Stimulated activated CD4-positive, alpha-beta T cell treated with anti-CD3 and anti-CD28 coated beads, Interleukin-15, amount 100 ng/mL, for 24 hours (primary cell): ENCODE results near the gene ECM2.

Experiments
- DNase-seq: peaks from one replicate; pipeline ENCODE4 v3.0.0-alpha.2; 2020

ECM2 gene

DNA sequence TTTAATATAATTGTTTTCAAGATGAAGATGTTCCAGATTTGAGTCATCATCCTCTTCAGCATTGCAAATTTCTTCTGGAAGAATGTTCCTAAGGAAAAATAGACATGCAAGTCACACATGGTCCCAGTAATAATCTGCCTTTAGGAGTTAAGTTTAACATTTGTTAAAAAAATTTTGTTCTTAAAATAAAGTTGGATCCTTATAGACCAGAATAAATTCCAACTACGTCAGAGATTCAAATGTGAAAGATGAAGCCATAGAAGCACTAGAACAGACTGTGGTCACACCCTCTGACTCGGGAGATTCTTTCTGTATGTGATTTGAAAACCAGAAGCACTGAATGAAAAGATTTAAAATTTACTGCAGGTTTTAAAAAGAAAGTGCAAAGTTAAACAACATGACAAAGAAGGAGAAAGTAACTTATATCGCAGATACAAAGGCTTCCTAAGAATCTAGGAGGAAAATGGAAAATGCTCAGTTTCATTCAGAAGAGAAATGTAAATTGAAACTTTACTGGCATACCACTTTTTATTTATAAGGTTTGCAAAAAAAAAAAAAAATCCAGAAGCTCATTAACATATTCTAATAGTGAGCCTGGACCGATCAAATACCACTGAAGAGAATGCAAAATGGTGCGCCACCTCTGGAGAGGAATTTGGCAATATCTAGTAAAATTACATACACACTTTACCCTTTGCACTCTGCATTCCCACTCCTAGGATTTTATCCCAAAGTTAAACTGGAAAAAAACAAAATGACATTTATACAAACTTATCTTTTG lies 39.2 kb downstream of the ECM2 start:
- DNase-seq: no peak

GRCh38 chr9:92494856-92495255 lies 40.9 kb downstream of the ECM2 start:
- no peak for DNase-seq

DNA sequence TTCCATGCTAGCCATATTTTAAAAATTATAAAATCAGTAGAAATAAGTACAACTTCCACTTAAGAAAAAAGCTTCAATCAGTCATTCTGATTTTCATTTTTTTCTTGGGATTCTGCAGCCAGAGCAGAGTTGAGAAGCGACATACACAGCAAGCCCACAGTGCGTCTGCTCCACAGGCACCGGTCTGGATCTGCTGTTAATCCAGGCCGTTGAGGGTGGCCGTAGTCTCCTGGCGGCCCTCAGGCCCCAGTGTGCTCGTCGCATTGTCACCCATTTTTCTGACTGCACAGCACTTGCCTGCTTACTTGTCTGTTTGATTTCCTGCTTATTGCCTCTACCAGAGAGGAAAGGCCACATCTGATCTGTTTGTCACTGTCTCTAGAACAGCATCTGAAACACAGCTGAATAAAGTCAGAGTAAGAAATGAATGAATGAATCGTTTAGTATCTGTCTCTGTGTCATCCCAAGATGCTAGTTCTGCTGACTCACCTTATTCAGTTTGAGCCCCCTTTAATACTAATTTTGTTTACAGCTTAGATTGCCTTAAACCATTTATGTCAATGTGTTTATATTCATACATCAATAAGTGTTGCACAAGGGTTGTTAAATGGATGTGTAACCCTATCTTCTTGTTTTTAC lies 41.9 kb downstream of the ECM2 start:
- no peak for DNase-seq

DNA sequence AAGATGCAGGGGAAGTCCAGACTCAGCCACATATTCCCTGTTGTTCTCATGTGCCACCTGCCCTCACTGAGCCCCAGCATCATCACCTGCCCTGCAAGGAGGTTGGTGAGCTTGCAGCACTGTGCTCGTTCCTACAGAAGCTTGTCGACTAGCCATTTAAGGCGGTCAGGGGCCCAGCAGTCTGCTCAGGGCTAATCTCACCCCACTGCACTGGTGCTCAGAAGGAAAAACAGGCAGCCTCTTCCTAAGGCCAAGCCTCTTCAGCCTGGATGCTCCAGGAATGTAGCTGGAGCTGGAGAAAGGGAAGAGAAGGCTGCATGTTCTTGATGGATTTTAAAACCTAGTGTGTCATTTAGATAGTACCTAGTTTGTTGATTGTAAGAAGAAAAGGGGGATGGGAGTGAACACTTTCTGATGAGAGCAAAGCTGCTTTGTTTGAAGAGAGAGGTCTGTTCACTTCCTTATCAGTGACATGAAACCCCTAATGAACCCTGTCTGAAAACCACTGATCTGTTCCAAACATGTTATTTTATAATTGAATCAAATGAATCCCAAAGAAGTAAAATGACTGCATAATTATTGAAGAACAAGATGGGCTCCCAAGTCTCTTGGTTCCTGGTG lies 42.9 kb downstream of the ECM2 start:
- DNase-seq: no peak

- DNase-seq: no peak
These were observed 46.9 kb downstream of the ECM2 start for GRCh38 chr9:92488681-92489550.

GRCh38 chr9:92486371-92486770 lies 49.4 kb downstream of the ECM2 start:
- DNase-seq: no peak

DNA sequence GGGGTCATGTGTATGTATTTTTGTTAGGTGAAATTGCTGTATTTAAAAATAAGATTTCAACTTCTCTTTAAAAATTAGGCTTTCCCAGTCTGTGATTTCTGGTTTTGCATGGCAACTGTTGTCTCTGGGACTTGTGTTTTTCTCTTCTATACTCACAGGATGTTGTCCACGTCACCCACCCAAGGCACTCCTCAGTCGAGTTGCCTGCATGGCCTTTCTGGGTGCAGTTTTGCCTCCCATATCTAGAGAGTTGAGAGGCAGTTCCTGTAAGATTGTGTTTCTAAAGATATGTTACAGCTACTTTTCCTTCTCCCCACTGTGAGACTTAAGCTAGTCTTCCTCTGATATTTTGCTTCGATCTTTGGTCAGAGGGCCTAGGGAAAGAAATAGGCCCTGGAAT lies 51.2 kb downstream of the ECM2 start:
- no peak for DNase-seq

GRCh38 chr9:92483627-92484545 lies 51.9 kb downstream of the ECM2 start:
- DNase-seq: no peak

GRCh38 chr9:92482805-92483204 lies 53.0 kb downstream of the ECM2 start:
- no peak for DNase-seq

- DNase-seq: no peak
These were observed 53.5 kb downstream of the ECM2 start, which contains the start of gene ASPN for GRCh38 chr9:92482329-92482728. Gene ASPN, minus strand, starts transcription at chr9:92482506.

- no peak for DNase-seq
These were observed 54.7 kb downstream of the ECM2 start for GRCh38 chr9:92480986-92481633.

DNA sequence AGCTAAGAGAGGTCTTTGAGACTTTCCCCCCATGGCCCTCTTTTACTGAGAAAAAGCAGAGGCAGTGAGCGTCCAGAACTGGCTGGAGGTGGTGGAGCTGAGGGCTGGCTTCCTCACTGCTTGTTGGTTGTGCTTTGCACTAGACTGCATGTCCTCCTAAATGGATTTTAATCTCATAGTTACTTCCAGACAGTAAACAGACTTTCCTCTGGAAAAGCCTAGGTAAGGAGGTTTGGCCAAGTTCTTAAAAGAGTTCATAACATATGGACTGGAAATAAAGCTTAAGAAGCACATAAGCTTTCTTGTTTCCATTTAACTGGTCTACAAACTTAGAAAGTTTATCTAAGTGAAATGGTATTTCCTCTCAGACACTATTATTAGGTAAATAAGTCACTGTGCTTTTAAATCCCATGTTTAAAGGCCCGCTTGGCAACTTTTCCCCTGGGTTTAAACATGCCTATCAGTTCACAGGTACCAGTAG lies 55.5 kb downstream of the ECM2 start:
- no peak for DNase-seq

DNA sequence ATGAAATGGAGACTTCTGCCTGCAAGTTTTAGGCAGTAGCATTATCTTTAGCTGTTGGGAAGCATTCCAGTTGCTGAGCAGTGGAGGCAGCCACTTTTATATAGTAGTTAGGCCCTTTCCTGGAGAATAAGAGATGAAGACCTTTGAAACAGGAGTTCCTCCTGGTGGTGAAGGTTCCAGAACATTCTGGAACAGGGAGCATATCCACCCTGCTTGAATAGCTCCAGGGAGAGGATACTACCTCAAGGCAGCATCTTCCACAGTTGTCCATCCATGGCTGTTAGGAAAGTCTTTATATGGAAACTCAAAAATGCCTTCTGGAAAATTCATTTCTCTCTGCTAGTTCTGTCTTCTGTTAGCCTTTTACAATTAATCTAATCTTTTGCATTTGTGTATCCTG lies 56.4 kb downstream of the ECM2 start:
- DNase-seq: no peak

DNA sequence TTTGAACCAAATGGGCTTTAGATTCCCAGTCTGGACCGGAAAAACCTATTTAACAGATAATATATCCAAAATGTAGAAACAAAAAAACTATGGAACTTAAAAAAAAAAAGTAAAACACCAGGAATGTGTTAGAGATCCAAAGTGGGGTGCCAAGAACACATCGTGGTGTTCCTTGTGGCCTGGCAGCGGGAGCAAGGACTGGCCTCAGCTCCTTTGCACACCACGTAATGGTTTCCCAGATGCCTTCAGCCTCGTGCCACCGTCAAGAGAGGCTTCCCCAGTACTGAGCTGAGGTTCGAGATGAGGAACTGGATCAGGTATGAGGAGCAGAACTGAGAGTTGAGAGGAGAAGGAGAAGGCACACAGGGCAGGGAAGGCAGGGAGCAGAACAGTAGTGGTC lies 57.0 kb downstream of the ECM2 start:
- DNase-seq: no peak

DNA sequence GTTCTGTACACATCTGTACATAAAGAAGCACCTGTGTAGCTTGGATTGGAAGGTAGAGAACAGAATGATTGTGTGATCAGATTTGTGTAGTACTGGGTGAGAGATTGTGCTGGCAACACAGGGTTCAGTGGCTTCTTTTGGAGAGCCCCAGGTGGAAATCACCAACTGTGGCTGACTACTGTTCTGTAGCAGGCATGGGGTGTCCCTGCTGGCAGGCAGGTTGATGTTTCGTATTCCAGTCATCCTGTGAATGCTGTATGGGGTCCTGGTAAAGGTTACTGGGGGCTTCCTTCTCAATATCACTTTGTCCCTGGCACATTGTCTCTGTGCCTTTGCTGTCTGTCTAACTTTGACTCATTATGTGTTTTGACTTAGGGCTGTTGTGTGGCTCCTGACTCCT lies 58.8 kb downstream of the ECM2 start:
- no peak for DNase-seq

DNA sequence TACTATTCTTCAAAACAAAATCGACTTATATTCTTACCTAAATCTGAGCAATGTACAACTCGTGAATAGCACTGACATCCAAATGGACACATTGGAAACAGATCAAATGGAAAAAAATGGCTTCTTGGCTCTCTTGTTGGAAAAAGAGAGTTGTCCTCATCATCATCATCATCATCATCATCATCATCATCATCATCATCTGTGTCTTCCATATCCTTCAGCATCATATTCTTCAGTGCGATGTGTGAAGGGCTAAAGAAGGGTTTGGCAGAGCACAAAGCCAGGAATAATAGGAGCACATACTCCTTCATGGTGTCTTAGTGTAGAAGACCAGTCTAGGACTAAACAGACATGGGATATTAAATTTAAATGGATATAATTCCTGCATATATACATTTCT lies 61.2 kb downstream of the ECM2 start:
- no peak for DNase-seq

GRCh38 chr9:92468206-92468605 lies 67.6 kb downstream of the ECM2 start:
- DNase-seq: no peak

GRCh38 chr9:92467511-92467910 lies 68.3 kb downstream of the ECM2 start:
- DNase-seq: no peak

- no peak for DNase-seq
These were observed 68.7 kb downstream of the ECM2 start for GRCh38 chr9:92467041-92467440.

DNA sequence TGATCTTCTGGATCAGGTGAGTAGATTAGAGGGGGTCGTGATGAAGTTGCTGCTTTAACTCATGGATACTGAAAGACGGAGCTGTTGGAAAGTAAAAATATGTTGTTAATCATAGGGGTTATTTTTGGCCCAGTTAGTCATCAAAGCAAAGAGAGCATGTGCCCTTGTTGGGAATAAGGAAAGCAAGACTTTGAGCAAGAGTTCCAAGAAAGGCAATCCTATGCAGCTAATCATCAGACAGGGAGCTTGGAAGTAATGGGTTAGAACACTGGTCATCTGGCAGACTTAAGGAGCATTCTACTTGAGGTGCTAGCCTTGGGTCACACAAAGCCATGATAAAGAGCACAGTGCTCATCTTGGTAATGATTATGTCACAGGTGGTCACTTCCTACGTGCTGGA lies 71.8 kb downstream of the ECM2 start:
- DNase-seq: no peak

GRCh38 chr9:92463387-92463786 lies 72.4 kb downstream of the ECM2 start:
- no peak for DNase-seq
